Mesenchymal stem cell (in vitro differentiated cells and primary cell): ENCODE measurements around the gene ETV6.

ENCODE experiments used
- DNase-seq: peaks from one replicate; pipeline ENCODE4 v3.0.0-alpha.2; 2013
- H2AFZ ChIP-seq: one replicate; pipeline ENCODE4 v1.6.1; 2013; ENCODE audit warnings: low read depth, mild to moderate bottlenecking, control low read depth, inconsistent platforms, low read length, moderate library complexity
- H2AK5ac ChIP-seq: 2 replicates; pipeline ENCODE4 v1.6.1; 2013; ENCODE audit warnings: low read length, moderate library complexity, mild to moderate bottlenecking, inconsistent platforms; ENCODE audit not compliant: severe bottlenecking
- H2BK120ac ChIP-seq: one replicate; pipeline ENCODE4 v1.6.1; 2013; ENCODE audit warnings: low read depth, mild to moderate bottlenecking, inconsistent platforms, low read length, moderate library complexity
- H2BK12ac ChIP-seq, 2 experiments: one replicate each; pipeline ENCODE4 v1.6.1; 2013; ENCODE audit warnings: inconsistent platforms in 2 of 2, low read length in 2 of 2, mild to moderate bottlenecking in 2 of 2, moderate library complexity in 2 of 2, control low read depth in 1 of 2
- H2BK15ac ChIP-seq: one replicate; pipeline ENCODE4 v1.6.1; 2013; ENCODE audit warnings: mild to moderate bottlenecking, low read depth, inconsistent platforms; ENCODE audit not compliant: poor library complexity, severe bottlenecking
- H2BK5ac ChIP-seq: 2 replicates; pipeline ENCODE4 v1.6.1; 2013; ENCODE audit warnings: low read depth, mild to moderate bottlenecking, low read length, control low read depth, inconsistent platforms; ENCODE audit not compliant: poor library complexity, severe bottlenecking
- H3K14ac ChIP-seq, 2 experiments: one replicate each; pipeline ENCODE4 v1.6.1; 2013; ENCODE audit warnings: inconsistent platforms in 2 of 2, low read length in 2 of 2, control low read depth in 1 of 2, mild to moderate bottlenecking in 1 of 2, moderate library complexity in 1 of 2
- H3K18ac ChIP-seq, 2 experiments: one replicate each; pipeline ENCODE4 v1.6.1; 2013; ENCODE audit warnings: inconsistent platforms in 2 of 2, low read length in 2 of 2, control low read depth in 1 of 2, low read depth in 1 of 2, mild to moderate bottlenecking in 1 of 2
- H3K23ac ChIP-seq, 2 experiments: one replicate each; pipeline ENCODE4 v1.6.1; 2013; ENCODE audit warnings: inconsistent platforms in 2 of 2, low read length in 2 of 2, mild to moderate bottlenecking in 2 of 2, moderate library complexity in 2 of 2, control low read depth in 1 of 2
- H3K27ac ChIP-seq: 2 replicates; pipeline ENCODE4 v1.5.1; 2013; ENCODE audit warnings: mild to moderate bottlenecking, moderate library complexity, low read length, control low read depth, inconsistent platforms; ENCODE audit not compliant: poor library complexity, severe bottlenecking
- H3K27me3 ChIP-seq, 2 experiments: 2 replicates each; pipeline versions ENCODE4 v1.6.1 to v1.7.0; 2013; ENCODE audit warnings: low read length in 2 of 2, mild to moderate bottlenecking in 2 of 2, moderate library complexity in 2 of 2, control low read depth in 1 of 2, inconsistent platforms in 1 of 2; ENCODE audit not compliant: control insufficient read depth in 1 of 2, insufficient read depth in 1 of 2
- H3K36me3 ChIP-seq, 2 experiments: 2 replicates each; pipeline versions ENCODE4 v1.6.1 to v1.7.0; 2013; ENCODE audit warnings: low read length in 2 of 2, control low read depth in 1 of 2, inconsistent platforms in 1 of 2, low read depth in 1 of 2, mild to moderate bottlenecking in 1 of 2; ENCODE audit not compliant: insufficient read depth in 2 of 2, control insufficient read depth in 1 of 2
- H3K4ac ChIP-seq, 2 experiments: one replicate each; pipeline ENCODE4 v1.6.1; 2013; ENCODE audit warnings: inconsistent platforms in 2 of 2, low read length in 2 of 2, mild to moderate bottlenecking in 2 of 2, moderate library complexity in 2 of 2, control low read depth in 1 of 2, low read depth in 1 of 2
- H3K4me1 ChIP-seq: 2 replicates; pipeline ENCODE4 v1.6.1; 2013; ENCODE audit warnings: low read depth, low read length, control low read depth; ENCODE audit not compliant: control insufficient read depth, insufficient read depth
- H3K4me2 ChIP-seq: 2 replicates; pipeline ENCODE4 v1.6.1; 2013; ENCODE audit warnings: low read length, mild to moderate bottlenecking, inconsistent platforms; ENCODE audit not compliant: poor library complexity, severe bottlenecking
- H3K4me3 ChIP-seq, 2 experiments: 2 replicates each; pipeline versions ENCODE4 v1.5.1 to v1.7.0; 2013; ENCODE audit warnings: low read length in 2 of 2, mild to moderate bottlenecking in 2 of 2, control low read depth in 1 of 2, low read depth in 1 of 2; ENCODE audit not compliant: insufficient read depth in 1 of 2
- H3K79me1 ChIP-seq: replicated peaks from 2 replicates; pipeline ENCODE4 v1.6.1; 2013; ENCODE audit warnings: mild to moderate bottlenecking, control low read depth, low read length, inconsistent platforms; ENCODE audit not compliant: poor library complexity, severe bottlenecking
- H3K9ac ChIP-seq: 2 replicates; pipeline ENCODE4 v1.7.0; 2013; ENCODE audit warnings: mild to moderate bottlenecking, low read length, moderate library complexity
- H3K9me3 ChIP-seq: 2 replicates; pipeline ENCODE4 v1.7.0; 2013; ENCODE audit warnings: mild to moderate bottlenecking, low read length; ENCODE audit not compliant: control insufficient read depth
- H4K8ac ChIP-seq: one replicate; pipeline ENCODE4 v1.6.1; 2013; ENCODE audit warnings: inconsistent platforms, mild to moderate bottlenecking, low read length, moderate library complexity
- H4K91ac ChIP-seq: one replicate; pipeline ENCODE4 v1.6.1; 2013; ENCODE audit warnings: mild to moderate bottlenecking, low read length, inconsistent platforms
- WGBS: methylation state at CpG from one replicate; pipeline ENCODE4 v1.1.7; 2013; ENCODE audit warnings: mixed read lengths; 5-methylcytosine and 5-hydroxymethylcytosine counted together

ETV6 gene

GRCh38 chr12:11711651-11712327 is 62.3 kb downstream of the ETV6 start:
- H3K4ac ChIP-seq: no peak overlapping the region
- peak overlapping the region in 1 of 2 experiments; percentile 5 for H3K4me3 ChIP-seq
- no peak overlapping the region for H2AFZ ChIP-seq
- no peak overlapping the region for H4K91ac ChIP-seq
- H2BK5ac ChIP-seq: no peak overlapping the region
- H2BK12ac ChIP-seq: no peak overlapping the region
- no peak for DNase-seq
- no peak overlapping the region for H3K14ac ChIP-seq
- no peak overlapping the region for H3K23ac ChIP-seq
- H3K9me3 ChIP-seq: no peaks in the 10 kb centered on the region
- H2BK120ac ChIP-seq: no peak overlapping the region
- WGBS: 96% methylated on average over 7 of the region's 9 CpGs
- no peak overlapping the region for H4K8ac ChIP-seq
- no peak overlapping the region for H3K18ac ChIP-seq
- H2AK5ac ChIP-seq: no peak overlapping the region
- H3K36me3 ChIP-seq: peaks cover 0 to 3% of the 10 kb centered on the region in 2 experiments
- H3K4me2 ChIP-seq: no peak overlapping the region
- H3K4me1 ChIP-seq: peaks cover 14% of the 10 kb centered on the region
- H3K27ac ChIP-seq: no peak overlapping the region
- H3K79me1 ChIP-seq: peaks cover 42% of the 10 kb centered on the region
- H3K27me3 ChIP-seq: no peaks in the 10 kb centered on the region
- no peak overlapping the region for H2BK15ac ChIP-seq
- H3K9ac ChIP-seq: peak overlapping the region; percentile 77

GRCh38 chr12:11712491-11712890 is 63.0 kb downstream of the ETV6 start:
- H3K9me3 ChIP-seq: no peaks in the 10 kb centered on the region
- H3K27me3 ChIP-seq: no peaks in the 10 kb centered on the region
- no peak for DNase-seq
- H3K23ac ChIP-seq: no peak overlapping the region
- peak overlapping the region; percentile 20 for H4K8ac ChIP-seq
- peak overlapping the region in 1 of 2 experiments; percentile 65 for H2BK12ac ChIP-seq
- no peak overlapping the region for H2BK5ac ChIP-seq
- H4K91ac ChIP-seq: peak overlapping the region; percentile 18
- peaks cover 42% of the 10 kb centered on the region for H3K79me1 ChIP-seq
- H2BK120ac ChIP-seq: no peak overlapping the region
- no peak overlapping the region for H3K14ac ChIP-seq
- H2AK5ac ChIP-seq: no peak overlapping the region
- H2BK15ac ChIP-seq: no peak overlapping the region
- H3K36me3 ChIP-seq: peaks cover 0 to 3% of the 10 kb centered on the region in 2 experiments
- no peak overlapping the region for H3K4me3 ChIP-seq
- no peak overlapping the region for H3K27ac ChIP-seq
- 99% methylated on average over 6 of the region's 6 CpGs for WGBS
- H3K4me1 ChIP-seq: peaks cover 16% of the 10 kb centered on the region
- H3K4ac ChIP-seq: no peak overlapping the region
- H3K18ac ChIP-seq: peak overlapping the region in 1 of 2 experiments; percentile 50
- H3K4me2 ChIP-seq: no peak overlapping the region
- H2AFZ ChIP-seq: no peak overlapping the region
- H3K9ac ChIP-seq: no peak overlapping the region

DNA sequence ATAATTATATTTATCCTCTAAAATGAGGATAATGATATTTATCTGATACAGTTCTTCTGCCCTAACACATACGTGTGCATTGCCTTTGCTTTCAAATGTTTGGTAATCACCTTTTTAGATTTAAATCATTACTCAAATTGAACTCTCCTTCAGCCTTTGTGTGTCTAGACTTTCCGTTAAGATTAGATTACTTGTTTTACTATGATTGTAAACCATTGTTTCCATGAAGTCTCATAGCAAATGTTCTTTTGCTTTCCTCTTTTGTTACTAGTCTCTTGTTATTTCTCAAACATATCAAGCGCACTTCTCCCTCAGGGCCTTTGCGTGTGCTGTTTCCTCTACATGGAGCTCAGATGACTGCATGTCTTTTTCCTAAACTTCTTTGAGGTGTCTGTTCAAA is 63.7 kb downstream of the ETV6 start:
- no peak overlapping the region for H3K23ac ChIP-seq
- no peak overlapping the region for H4K8ac ChIP-seq
- H3K36me3 ChIP-seq: peaks cover 0 to 3% of the 10 kb centered on the region in 2 experiments
- peaks cover 42% of the 10 kb centered on the region for H3K79me1 ChIP-seq
- no peak for DNase-seq
- H2AK5ac ChIP-seq: no peak overlapping the region
- H3K9ac ChIP-seq: no peak overlapping the region
- no peak overlapping the region for H2BK120ac ChIP-seq
- H3K27me3 ChIP-seq: no peaks in the 10 kb centered on the region
- no peak overlapping the region for H3K27ac ChIP-seq
- peaks cover 18% of the 10 kb centered on the region for H3K4me1 ChIP-seq
- H2BK15ac ChIP-seq: no peak overlapping the region
- H2BK12ac ChIP-seq: no peak overlapping the region
- 94% methylated on average over 3 of the region's 4 CpGs for WGBS
- no peak overlapping the region for H2BK5ac ChIP-seq
- no peak overlapping the region for H3K4ac ChIP-seq
- H3K9me3 ChIP-seq: no peaks in the 10 kb centered on the region
- no peak overlapping the region for H3K14ac ChIP-seq
- H3K4me3 ChIP-seq: no peak overlapping the region
- no peak overlapping the region for H3K18ac ChIP-seq
- no peak overlapping the region for H4K91ac ChIP-seq
- no peak overlapping the region for H2AFZ ChIP-seq
- no peak overlapping the region for H3K4me2 ChIP-seq

GRCh38 chr12:11714626-11715025 is 65.2 kb downstream of the ETV6 start:
- 97% methylated on average over 5 of the region's 5 CpGs for WGBS
- peaks cover 0 to 3% of the 10 kb centered on the region in 2 experiments for H3K36me3 ChIP-seq
- no peak overlapping the region for H3K27ac ChIP-seq
- H2AFZ ChIP-seq: no peak overlapping the region
- no peak overlapping the region for H2BK5ac ChIP-seq
- no peak overlapping the region for H3K23ac ChIP-seq
- H3K4me3 ChIP-seq: no peak overlapping the region
- H3K27me3 ChIP-seq: no peaks in the 10 kb centered on the region
- H2BK15ac ChIP-seq: no peak overlapping the region
- H3K4ac ChIP-seq: no peak overlapping the region
- H4K8ac ChIP-seq: no peak overlapping the region
- no peak overlapping the region for H4K91ac ChIP-seq
- no peak for DNase-seq
- no peak overlapping the region for H3K4me2 ChIP-seq
- peak overlapping the region in 1 of 2 experiments; percentile 64 for H3K18ac ChIP-seq
- H3K4me1 ChIP-seq: peaks cover 27% of the 10 kb centered on the region
- no peak overlapping the region for H3K9ac ChIP-seq
- peak overlapping the region in 1 of 2 experiments; percentile 74 for H3K14ac ChIP-seq
- H2BK120ac ChIP-seq: no peak overlapping the region
- H2BK12ac ChIP-seq: peak overlapping the region in 1 of 2 experiments; percentile 60
- H3K79me1 ChIP-seq: peaks cover 36% of the 10 kb centered on the region
- H2AK5ac ChIP-seq: no peak overlapping the region
- H3K9me3 ChIP-seq: no peaks in the 10 kb centered on the region
